ENCODE results near the gene CAMTA1. TPM values are rescaled to one million over a fixed set of nuclear protein-coding genes. Genes with fewer than 3 reads are reported as not detected.

The CAMTA1 gene
- total RNA-seq, 1 donor from 2014 or later, result 62.9 TPM

DNA sequence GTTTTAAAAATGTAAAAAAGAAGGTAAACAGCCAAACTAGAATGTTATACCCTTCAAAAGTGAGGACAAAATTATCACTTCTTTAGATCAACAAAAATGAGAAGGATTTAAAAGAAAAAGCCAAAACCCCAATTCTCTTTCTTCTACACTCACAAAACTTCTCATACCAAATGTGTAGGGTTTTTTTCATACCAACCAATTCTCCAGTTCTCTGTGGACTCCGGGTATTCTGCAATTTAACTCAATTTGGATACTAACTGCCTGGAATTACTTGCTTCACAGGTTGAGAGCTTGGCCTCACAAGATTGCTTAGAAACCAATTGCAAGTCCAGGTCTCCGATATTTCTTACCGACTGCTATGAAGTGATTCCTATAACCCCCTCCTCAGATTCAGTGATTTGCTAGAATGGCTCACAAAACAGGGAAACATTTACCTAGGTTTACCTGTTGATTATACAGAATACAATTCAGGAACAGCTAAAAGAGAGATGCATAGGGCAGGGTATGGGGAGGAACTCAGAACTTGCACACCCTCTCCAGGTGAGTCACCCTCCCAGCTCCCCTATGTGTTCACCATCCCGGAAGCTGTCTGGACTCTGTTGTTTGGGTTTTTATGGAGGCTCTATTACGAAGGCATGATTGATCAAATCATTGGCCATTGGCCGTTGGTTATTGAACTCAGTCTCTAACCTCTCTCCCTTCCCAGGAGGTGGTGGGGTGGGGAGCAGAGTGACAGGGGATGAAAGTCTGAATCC is 67.1 kb downstream of the CAMTA1 start:
- Histone ChIP-seq H3K27ac (no peak overlapping the region), H3K4me1 (no peaks in the 10 kb centered on the region), H3K27me3 (no peaks in the 10 kb centered on the region), H3K9me3 (no peaks in the 10 kb centered on the region), H3K4me3 (no peak overlapping the region), H3K36me3 (peaks cover 0 to 17% of the 10 kb centered on the region in 2 donors)
- intact Hi-C loops (cut with DNase I), result no loop called here
- no peak for DNase-seq (ENCODE audit: extremely low spot score in 2 of 2)
- TF ChIP-seq POLR2AphosphoS5 (IDR thresholded peaks at IDR 0.05; ENCODE audit: insufficient read depth in 1 of 2, low read depth in 1 of 2) (no peak), POLR2A (IDR thresholded peaks at IDR 0.05) (no peak)
- TF ChIP-seq, protein P1, sequence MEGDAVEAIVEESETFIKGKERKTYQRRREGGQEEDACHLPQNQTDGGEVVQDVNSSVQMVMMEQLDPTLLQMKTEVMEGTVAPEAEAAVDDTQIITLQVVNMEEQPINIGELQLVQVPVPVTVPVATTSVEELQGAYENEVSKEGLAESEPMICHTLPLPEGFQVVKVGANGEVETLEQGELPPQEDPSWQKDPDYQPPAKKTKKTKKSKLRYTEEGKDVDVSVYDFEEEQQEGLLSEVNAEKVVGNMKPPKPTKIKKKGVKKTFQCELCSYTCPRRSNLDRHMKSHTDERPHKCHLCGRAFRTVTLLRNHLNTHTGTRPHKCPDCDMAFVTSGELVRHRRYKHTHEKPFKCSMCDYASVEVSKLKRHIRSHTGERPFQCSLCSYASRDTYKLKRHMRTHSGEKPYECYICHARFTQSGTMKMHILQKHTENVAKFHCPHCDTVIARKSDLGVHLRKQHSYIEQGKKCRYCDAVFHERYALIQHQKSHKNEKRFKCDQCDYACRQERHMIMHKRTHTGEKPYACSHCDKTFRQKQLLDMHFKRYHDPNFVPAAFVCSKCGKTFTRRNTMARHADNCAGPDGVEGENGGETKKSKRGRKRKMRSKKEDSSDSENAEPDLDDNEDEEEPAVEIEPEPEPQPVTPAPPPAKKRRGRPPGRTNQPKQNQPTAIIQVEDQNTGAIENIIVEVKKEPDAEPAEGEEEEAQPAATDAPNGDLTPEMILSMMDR (IDR thresholded peaks at IDR 0.05), result no peak

DNA sequence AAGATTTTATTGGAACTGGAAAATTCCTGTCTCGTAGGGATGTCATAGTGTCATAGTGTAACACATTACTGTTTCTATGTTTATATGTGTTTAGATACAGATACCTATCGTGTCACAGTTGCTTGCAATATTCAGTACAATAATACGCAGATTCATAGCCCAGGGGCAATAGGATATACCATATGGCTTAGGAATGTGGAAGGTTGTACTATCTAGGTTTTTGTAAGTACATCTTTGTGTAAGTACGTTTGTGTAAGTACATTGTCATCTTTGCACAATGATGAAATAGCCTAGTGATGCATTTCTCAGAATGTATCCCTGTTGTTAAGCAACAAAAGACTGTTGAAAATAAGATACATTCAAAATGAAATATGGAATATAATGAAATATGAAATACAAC is 68.9 kb downstream of the CAMTA1 start:
- H3K27me3 ChIP-seq, result no peaks in the 10 kb centered on the region
- intact Hi-C loops (cut with DNase I), result no loop called here
- no peak for TF ChIP-seq POLR2A (IDR thresholded peaks at IDR 0.05)
- TF ChIP-seq, protein P1 (IDR thresholded peaks at IDR 0.05), result no peak
- TF ChIP-seq POLR2AphosphoS5 (IDR thresholded peaks at IDR 0.05; ENCODE audit: insufficient read depth in 1 of 2, low read depth in 1 of 2), result no peak
- no peaks in the 10 kb centered on the region for H3K4me1 ChIP-seq
- no peak for DNase-seq (ENCODE audit: extremely low spot score in 2 of 2)
- H3K9me3 ChIP-seq, result no peaks in the 10 kb centered on the region
- peaks cover 0 to 17% of the 10 kb centered on the region in 2 donors for H3K36me3 ChIP-seq
- no peak overlapping the region for H3K4me3 ChIP-seq
- H3K27ac ChIP-seq, result no peak overlapping the region

DNA sequence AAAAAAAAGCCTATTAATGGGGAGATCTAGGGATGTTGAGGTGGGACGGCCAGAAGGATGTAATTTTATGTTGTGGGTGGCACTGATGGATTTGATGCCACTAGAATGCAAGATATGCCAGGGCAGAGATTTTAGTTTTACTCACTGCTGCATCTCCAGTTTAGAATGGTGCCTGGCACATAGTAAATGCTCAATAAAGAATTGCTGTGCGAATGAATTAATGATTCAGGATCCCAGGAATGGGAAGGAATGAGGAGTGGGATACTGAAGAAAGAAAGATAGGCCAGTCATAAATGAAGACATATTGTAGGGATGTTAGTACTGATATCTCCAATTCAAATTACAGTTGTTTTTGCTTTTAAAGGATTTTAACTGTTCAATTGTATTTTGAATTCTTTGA is 72.6 kb downstream of the CAMTA1 start:
- peaks cover 0 to 12% of the 10 kb centered on the region in 2 donors for H3K36me3 ChIP-seq
- H3K27ac ChIP-seq, result no peak overlapping the region
- no peaks in the 10 kb centered on the region for H3K27me3 ChIP-seq
- TF ChIP-seq POLR2AphosphoS5 (IDR thresholded peaks at IDR 0.05; ENCODE audit: insufficient read depth in 1 of 2, low read depth in 1 of 2), result no peak
- no peak for TF ChIP-seq POLR2A (IDR thresholded peaks at IDR 0.05)
- TF ChIP-seq, protein P1 (IDR thresholded peaks at IDR 0.05), result no peak
- no peaks in the 10 kb centered on the region for H3K9me3 ChIP-seq
- no peaks in the 10 kb centered on the region for H3K4me1 ChIP-seq
- no peak for DNase-seq (ENCODE audit: extremely low spot score in 2 of 2)
- intact Hi-C loops (cut with DNase I), result no loop called here
- H3K4me3 ChIP-seq, result no peak overlapping the region

DNA sequence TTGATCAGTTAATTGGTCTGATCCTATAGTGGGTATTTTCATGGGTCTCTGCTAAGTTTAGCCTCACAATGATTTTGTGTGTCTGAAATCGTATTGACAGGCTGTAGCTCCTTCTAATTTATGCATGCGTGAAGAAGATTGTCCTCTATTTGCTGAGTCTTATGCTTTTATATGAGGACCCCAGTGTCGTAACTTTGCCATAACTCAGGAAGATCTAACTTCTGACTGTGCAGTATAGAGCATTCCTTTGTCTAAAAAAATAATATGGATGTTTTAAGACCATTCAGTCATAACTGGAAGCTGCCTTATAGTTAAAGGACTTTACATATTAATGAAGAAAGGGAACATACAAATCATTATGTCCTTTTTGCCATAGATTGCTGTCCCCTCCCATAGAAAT is 73.3 kb downstream of the CAMTA1 start:
- Histone ChIP-seq H3K4me1 (no peaks in the 10 kb centered on the region), H3K27ac (no peak overlapping the region), H3K4me3 (no peak overlapping the region), H3K36me3 (peaks cover 0 to 9% of the 10 kb centered on the region in 2 donors), H3K9me3 (no peaks in the 10 kb centered on the region), H3K27me3 (no peaks in the 10 kb centered on the region)
- DNase-seq (ENCODE audit: extremely low spot score in 2 of 2), result no peak
- intact Hi-C loops (cut with DNase I), result no loop called here
- TF ChIP-seq POLR2A (IDR thresholded peaks at IDR 0.05) (no peak), POLR2AphosphoS5 (IDR thresholded peaks at IDR 0.05; ENCODE audit: insufficient read depth in 1 of 2, low read depth in 1 of 2) (no peak)
- TF ChIP-seq, protein P1 (IDR thresholded peaks at IDR 0.05), result no peak
